ENCODE data around the gene BRD7. TPM values are rescaled to one million over a fixed set of nuclear protein-coding genes. Genes with fewer than 3 reads are reported as not detected.

BRD7 gene
- total RNA-seq, 6 experiments from 2014 or later, result 16.9 to 24.1 (median 20.2) TPM

GRCh38 chr16:50369133-50369804 lies 481 bp upstream of the BRD7 start:
- no peaks in the 10 kb centered on the region for H3K9me3 ChIP-seq
- intact Hi-C loops (cut with DNase I), result no loop called here
- DNase-seq (no peak), ATAC-seq (no peak)
- TF ChIP-seq, protein P1, sequence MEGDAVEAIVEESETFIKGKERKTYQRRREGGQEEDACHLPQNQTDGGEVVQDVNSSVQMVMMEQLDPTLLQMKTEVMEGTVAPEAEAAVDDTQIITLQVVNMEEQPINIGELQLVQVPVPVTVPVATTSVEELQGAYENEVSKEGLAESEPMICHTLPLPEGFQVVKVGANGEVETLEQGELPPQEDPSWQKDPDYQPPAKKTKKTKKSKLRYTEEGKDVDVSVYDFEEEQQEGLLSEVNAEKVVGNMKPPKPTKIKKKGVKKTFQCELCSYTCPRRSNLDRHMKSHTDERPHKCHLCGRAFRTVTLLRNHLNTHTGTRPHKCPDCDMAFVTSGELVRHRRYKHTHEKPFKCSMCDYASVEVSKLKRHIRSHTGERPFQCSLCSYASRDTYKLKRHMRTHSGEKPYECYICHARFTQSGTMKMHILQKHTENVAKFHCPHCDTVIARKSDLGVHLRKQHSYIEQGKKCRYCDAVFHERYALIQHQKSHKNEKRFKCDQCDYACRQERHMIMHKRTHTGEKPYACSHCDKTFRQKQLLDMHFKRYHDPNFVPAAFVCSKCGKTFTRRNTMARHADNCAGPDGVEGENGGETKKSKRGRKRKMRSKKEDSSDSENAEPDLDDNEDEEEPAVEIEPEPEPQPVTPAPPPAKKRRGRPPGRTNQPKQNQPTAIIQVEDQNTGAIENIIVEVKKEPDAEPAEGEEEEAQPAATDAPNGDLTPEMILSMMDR (IDR thresholded peaks at IDR 0.05), result no peak
- TF ChIP-seq POLR2A (IDR thresholded peaks at IDR 0.05), result no peak
- H3K27ac ChIP-seq, result no peak overlapping the region
- peaks cover 0 to 28% (median 4%) of the 10 kb centered on the region in 4 donors for H3K4me1 ChIP-seq
- peaks cover 0 to 20% (median 2%) of the 10 kb centered on the region in 4 donors for H3K36me3 ChIP-seq
- WGBS (ENCODE audit: insufficient coverage, low coverage, low lambda C conversion rate, missing lambda C conversion rate), result 21% methylated on average over 6 of the region's 7 CpGs
- peak overlapping the region in 2 of 3 donors; percentile 27 to 86 for H3K4me3 ChIP-seq
- no peaks in the 10 kb centered on the region for H3K27me3 ChIP-seq

GRCh38 chr16:50367777-50368409 lies 895 bp downstream of the BRD7 start:
- Histone ChIP-seq H3K27me3 (no peaks in the 10 kb centered on the region), H3K4me1 (peaks cover 0 to 28% (median 4%) of the 10 kb centered on the region in 4 donors), H3K9me3 (no peaks in the 10 kb centered on the region), H3K27ac (peak overlapping the region in 2 of 3 donors; percentile 21 to 60), H3K4me3 (peak overlapping the region; percentile 86 to 92 (median 91)), H3K36me3 (peaks cover 0 to 32% (median 7%) of the 10 kb centered on the region in 4 donors)
- WGBS (ENCODE audit: insufficient coverage, low coverage, low lambda C conversion rate, missing lambda C conversion rate), result 3% methylated on average over 23 of the region's 23 CpGs
- DNase-seq (no peak), ATAC-seq (no peak)
- no peak for TF ChIP-seq POLR2A (IDR thresholded peaks at IDR 0.05)
- TF ChIP-seq, protein P1 (IDR thresholded peaks at IDR 0.05), result no peak
- intact Hi-C loops (cut with DNase I), result no loop called here

- no peak for ATAC-seq
- WGBS (ENCODE audit: insufficient coverage, low coverage, low lambda C conversion rate, missing lambda C conversion rate), result 17% methylated on average over 2 of the region's 2 CpGs
- Histone ChIP-seq H3K36me3 (peaks cover 0 to 39% (median 7%) of the 10 kb centered on the region in 4 donors), H3K9me3 (no peaks in the 10 kb centered on the region), H3K27ac (no peak overlapping the region), H3K4me3 (no peak overlapping the region), H3K4me1 (peaks cover 0 to 28% (median 7%) of the 10 kb centered on the region in 4 donors), H3K27me3 (no peaks in the 10 kb centered on the region)
- intact Hi-C loops (cut with DNase I), result no loop called here
- no peak for DNase-seq
- TF ChIP-seq, protein P1 (IDR thresholded peaks at IDR 0.05), result no peak
- TF ChIP-seq POLR2A (IDR thresholded peaks at IDR 0.05), result no peak
These were observed 2.8 kb downstream of the BRD7 start for GRCh38 chr16:50365791-50366575.

DNA sequence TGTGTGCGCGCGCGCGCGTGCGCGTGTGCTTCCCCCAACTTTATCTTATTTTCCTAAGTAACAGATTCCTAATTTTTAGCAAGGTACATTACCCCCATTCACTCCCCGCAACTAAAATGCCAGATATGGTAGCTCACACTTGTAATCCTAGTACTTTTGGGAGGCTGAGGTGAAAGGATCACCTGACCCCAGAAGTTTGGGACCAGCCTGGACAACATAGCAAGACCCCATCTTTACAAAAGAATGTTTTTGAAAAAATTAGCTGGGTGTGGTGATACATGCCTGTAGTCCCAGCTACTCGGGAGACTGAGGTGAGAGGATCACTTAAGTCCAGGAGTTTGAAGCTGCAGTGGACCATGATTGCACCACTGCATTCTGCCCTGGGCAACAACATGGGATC lies 5.1 kb downstream of the BRD7 start:
- no peaks in the 10 kb centered on the region for H3K9me3 ChIP-seq
- no peak for DNase-seq
- WGBS (ENCODE audit: insufficient coverage, low coverage, low lambda C conversion rate, missing lambda C conversion rate), result 90% methylated on average over 10 of the region's 10 CpGs
- TF ChIP-seq POLR2A (IDR thresholded peaks at IDR 0.05), result no peak
- TF ChIP-seq, protein P1 (IDR thresholded peaks at IDR 0.05), result no peak
- no peak for ATAC-seq
- no peak overlapping the region for H3K4me3 ChIP-seq
- no peaks in the 10 kb centered on the region for H3K27me3 ChIP-seq
- H3K36me3 ChIP-seq, result peaks cover 0 to 39% (median 7%) of the 10 kb centered on the region in 4 donors
- no peak overlapping the region for H3K27ac ChIP-seq
- intact Hi-C loops (cut with DNase I), result no loop called here
- H3K4me1 ChIP-seq, result peaks cover 0 to 24% (median 7%) of the 10 kb centered on the region in 4 donors

All from right lobe of liver (tissue), 6 donors.